ENCODE results near the gene BORCS6.
A peak's percentile ranks its signal among the peaks of the same experiment; 100 is the strongest.

Gene BORCS6

GRCh38 chr17:8189711-8190477 lies at the start of gene BORCS6:
Gene BORCS6 (minus strand): TSS chr17:8190180. CDS start chr17:8190140, 40 bp downstream.
- peak; percentile 27 for TF ChIP-seq CTCF (IDR thresholded peaks at IDR 0.05; ENCODE audit: low read depth, low read length, missing control alignments)
- Histone ChIP-seq H3K27me3 (replicated peaks) (no peaks in the 10 kb centered on the region), H3K4me3 (ENCODE audit: low read depth, low read length) (peak within 1 kb of the TSS; percentile 77), H3K36me3 (replicated peaks) (no peaks in the 10 kb centered on the region), H3K27ac (peak within 1 kb of the TSS; percentile 67)
- in situ Hi-C loops (cut with HindIII; ENCODE audit: low pct_ligation_motif_present, low sequenced_read_pairs) = no loop called here
- peak; percentile 99 for DNase-seq

GRCh38 chr17:8237886-8238285 lies 47.9 kb upstream of the BORCS6 start:
- no peak for DNase-seq
- in situ Hi-C loops (cut with HindIII; ENCODE audit: low pct_ligation_motif_present, low sequenced_read_pairs) = no loop called here
- H3K36me3 ChIP-seq (replicated peaks) = peaks cover 29% of the 10 kb centered on the region

GRCh38 chr17:8237175-8237574 lies 47.2 kb upstream of the BORCS6 start:
- H3K4me3 ChIP-seq (ENCODE audit: low read depth, low read length) = no peak overlapping the region
- TF ChIP-seq CTCF (IDR thresholded peaks at IDR 0.05; ENCODE audit: low read depth, low read length, missing control alignments) = no peak
- in situ Hi-C loops (cut with HindIII; ENCODE audit: low pct_ligation_motif_present, low sequenced_read_pairs) = no loop called here
- DNase-seq = no peak
- peaks cover 36% of the 10 kb centered on the region for H3K36me3 ChIP-seq (replicated peaks)
- no peaks in the 10 kb centered on the region for H3K27me3 ChIP-seq (replicated peaks)
- no peak overlapping the region for H3K27ac ChIP-seq

More at GRCh38 chr17:8237886-8238285, 47.9 kb upstream of the BORCS6 start:
- Histone ChIP-seq H3K27ac (no peak overlapping the region), H3K27me3 (replicated peaks) (no peaks in the 10 kb centered on the region), H3K4me3 (ENCODE audit: low read depth, low read length) (no peak overlapping the region)
- no peak for TF ChIP-seq CTCF (IDR thresholded peaks at IDR 0.05; ENCODE audit: low read depth, low read length, missing control alignments)

- no peaks in the 10 kb centered on the region for H3K27me3 ChIP-seq (replicated peaks)
- no peak for TF ChIP-seq CTCF (IDR thresholded peaks at IDR 0.05; ENCODE audit: low read depth, low read length, missing control alignments)
- in situ Hi-C loops (cut with HindIII; ENCODE audit: low pct_ligation_motif_present, low sequenced_read_pairs) = no loop called here
Measured at GRCh38 chr17:8235676-8236075, 45.7 kb upstream of the BORCS6 start.

GRCh38 chr17:8234361-8235270 lies 44.6 kb upstream of the BORCS6 start:
- Histone ChIP-seq H3K27me3 (replicated peaks) (no peaks in the 10 kb centered on the region), H3K27ac (no peak overlapping the region), H3K36me3 (replicated peaks) (peaks cover 45% of the 10 kb centered on the region), H3K4me3 (ENCODE audit: low read depth, low read length) (no peak overlapping the region)
- no peak for TF ChIP-seq CTCF (IDR thresholded peaks at IDR 0.05; ENCODE audit: low read depth, low read length, missing control alignments)
- no peak for DNase-seq
- in situ Hi-C loops (cut with HindIII; ENCODE audit: low pct_ligation_motif_present, low sequenced_read_pairs) = no loop called here

More at GRCh38 chr17:8235676-8236075, 45.7 kb upstream of the BORCS6 start:
- H3K36me3 ChIP-seq (replicated peaks) = peaks cover 45% of the 10 kb centered on the region
- DNase-seq = no peak
- no peak overlapping the region for H3K27ac ChIP-seq
- no peak overlapping the region for H3K4me3 ChIP-seq (ENCODE audit: low read depth, low read length)

Measured in brain microvascular endothelial cell (primary cell).